NK-92 (cell line): Measurements from ENCODE around the gene EXD1.
"Not testable (repeated sequence)": the region's sequence is repeated elsewhere in the genome, so short reads cannot be mapped to it uniquely, and the experiment has no call there.

Experiments
- DNase-seq: peaks from one replicate; lab custom pipeline; 2025; ENCODE audit not compliant: unreplicated experiment; lab: John Stamatoyannopoulos, UW

The EXD1 gene

DNA sequence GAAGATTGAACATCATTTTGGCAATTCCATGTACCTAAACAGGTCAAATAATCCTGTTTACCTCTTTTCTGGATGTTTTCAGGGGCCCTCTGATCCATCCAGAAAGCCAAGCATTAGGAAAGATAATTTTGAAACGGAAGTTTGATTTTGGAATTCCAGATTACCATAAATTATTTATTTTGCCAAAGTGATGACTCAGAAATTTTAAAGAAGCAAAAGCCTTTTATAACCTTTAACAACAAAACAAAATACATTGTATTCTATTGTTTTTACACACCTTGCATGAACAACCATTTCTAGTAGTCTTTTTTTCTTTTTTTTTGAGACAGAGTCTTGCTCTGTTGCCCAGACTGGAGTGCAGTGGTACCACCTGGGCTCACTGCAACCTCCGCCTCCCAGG, 82.5 kb downstream of the EXD1 start:
- DNase-seq, result no peak

DNA sequence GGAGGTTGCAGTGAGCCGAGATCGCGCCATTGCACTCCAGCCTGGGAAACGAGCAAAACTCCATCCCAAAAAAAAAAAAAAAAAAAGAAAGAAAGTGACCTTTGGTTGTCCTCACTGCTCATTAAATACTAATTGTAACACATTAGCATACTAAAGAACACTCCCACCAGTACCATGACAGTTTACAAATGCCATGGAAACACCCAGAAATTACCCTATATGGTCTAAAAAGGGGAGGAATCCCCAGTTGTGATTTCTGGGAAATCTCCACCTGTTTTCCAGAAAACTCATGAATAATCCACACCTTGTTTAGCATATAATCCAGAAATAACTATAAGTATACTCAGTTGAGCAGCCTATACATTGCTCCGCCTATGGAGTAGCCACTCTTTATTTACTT, 90.9 kb downstream of the EXD1 start:
- DNase-seq, result no peak

DNA sequence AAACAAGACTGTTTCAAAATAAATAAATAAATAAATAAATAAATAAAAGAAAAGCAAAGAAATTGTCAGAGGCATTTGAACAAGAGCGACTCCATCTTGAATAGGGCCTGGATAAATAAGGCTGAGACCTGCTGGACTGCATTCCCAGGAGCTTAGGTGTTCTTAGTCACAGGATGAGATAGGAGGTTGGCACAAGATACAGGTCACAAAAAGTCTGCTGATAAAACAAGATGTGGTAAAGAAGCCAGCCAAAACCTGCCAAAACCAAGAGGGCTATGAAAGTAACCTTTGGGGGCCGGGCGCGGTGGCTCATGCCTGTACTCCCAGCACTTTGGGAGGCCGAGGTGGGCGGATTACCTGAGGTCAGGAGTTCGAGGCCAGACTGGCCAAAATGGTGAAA, 91.4 kb downstream of the EXD1 start:
- not testable (repeated sequence) for DNase-seq

DNA sequence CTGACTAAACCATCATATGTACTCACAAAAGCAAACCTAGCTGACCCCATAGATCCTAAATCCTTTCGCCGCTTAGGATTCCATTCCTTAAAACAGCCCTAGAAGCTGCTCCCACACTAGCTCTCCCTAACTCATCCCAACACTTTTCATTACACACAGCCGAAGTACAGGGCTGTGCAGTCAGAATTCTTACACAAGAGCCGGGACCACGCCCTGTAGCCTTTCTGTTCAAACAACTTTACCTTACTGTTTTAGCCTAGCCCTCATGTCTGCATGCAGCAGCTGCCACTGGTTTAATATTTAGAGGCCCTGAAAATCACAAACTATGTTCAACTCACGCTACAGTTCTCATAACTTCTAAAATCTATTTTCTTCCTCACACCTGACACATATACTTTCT, 95.0 kb downstream of the EXD1 start:
- not testable (repeated sequence) for DNase-seq

DNA sequence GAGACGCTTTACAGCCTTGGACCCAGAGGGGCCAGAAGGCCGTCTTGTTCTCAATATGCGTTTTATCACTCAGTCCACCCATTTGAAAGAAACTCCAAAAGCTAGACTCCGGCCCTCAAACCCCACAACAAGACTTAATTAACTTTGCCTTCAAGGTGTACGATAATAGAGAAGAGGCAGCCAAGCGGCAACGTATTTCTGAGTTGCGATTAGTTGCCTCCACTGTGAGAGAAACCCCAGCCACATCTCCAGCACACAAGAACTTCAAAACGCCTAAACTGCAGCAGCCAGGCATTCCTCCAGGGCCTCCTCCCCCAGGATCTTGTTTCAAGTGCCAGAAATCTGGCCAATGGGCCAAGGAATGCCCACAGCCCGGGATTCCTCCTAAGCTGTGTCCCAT, 97.1 kb downstream of the EXD1 start:
- no peak for DNase-seq
